OCI-LY7 (cell line): Measurements from ENCODE around the gene ZNF850. TPM values are rescaled to one million over a fixed set of nuclear protein-coding genes. Genes with fewer than 3 reads are reported as not detected.
A peak's percentile ranks its signal among the peaks of the same experiment; 100 is the strongest.

Experiments
- BruUV-seq: library from RNA; stranded (reverse); fragments of 400-500 nt; replicated peaks from 2 replicates; lab custom pipeline; 2021; lab: Mats Ljungman, UMichigan
- CTCF ChIA-PET: fragments of 300-600 bp; sonication (Branson Sonifier 250); formaldehyde crosslinking; loops from one replicate; lab custom pipeline; 2022; ENCODE audit warnings: antibody characterized with exemption; ENCODE audit not compliant: unreplicated experiment; lab: Charles Lee
- POLR2A ChIA-PET: fragments of 300-600 bp; sonication (Branson Sonifier 250); formaldehyde crosslinking; loops from one replicate; lab custom pipeline; 2022; ENCODE audit warnings: antibody characterized with exemption; lab: Charles Lee
- DNase-seq: peaks from one replicate; pipeline ENCODE4 v3.0.0-alpha.2; 2015; ENCODE audit warnings: low spot score
- H2AFZ ChIP-seq: fragments of 200-600 bp; sonication (generic), shearing (Covaris generic); 2 replicates; pipeline ENCODE4 v1.6.1; 2014; ENCODE audit warnings: mild to moderate bottlenecking, antibody characterized with exemption, low read length, moderate library complexity
- H3K27ac ChIP-seq: fragments of 200-600 bp; sonication (generic); 2 replicates; pipeline ENCODE4 v1.5.1; 2014; ENCODE audit warnings: mixed run types, low read depth, mild to moderate bottlenecking, moderate library complexity, low read length, inconsistent platforms; ENCODE audit not compliant: poor library complexity, severe bottlenecking
- H3K36me3 ChIP-seq: fragments of 200-600 bp; sonication (generic); 2 replicates; pipeline ENCODE4 v1.6.1; 2014; ENCODE audit warnings: mild to moderate bottlenecking, antibody characterized with exemption, low read length, moderate library complexity, mixed read lengths; ENCODE audit not compliant: insufficient read depth
- H3K4me1 ChIP-seq: fragments of 200-600 bp; sonication (generic); 2 replicates; pipeline ENCODE4 v1.5.1; 2014; ENCODE audit warnings: mild to moderate bottlenecking, low read length; ENCODE audit not compliant: insufficient read depth, poor library complexity, severe bottlenecking
- H3K4me2 ChIP-seq: fragments of 200-600 bp; sonication (generic); 2 replicates; pipeline ENCODE4 v1.6.1; 2014; ENCODE audit warnings: mild to moderate bottlenecking, low read length
- H3K4me3 ChIP-seq: fragments of 200-600 bp; sonication (generic); 2 replicates; pipeline ENCODE4 v1.5.1; 2014; ENCODE audit warnings: mild to moderate bottlenecking, low read depth, low read length; ENCODE audit not compliant: poor library complexity, severe bottlenecking
- H3K79me2 ChIP-seq: fragments of 200-600 bp; sonication (generic); 2 replicates; pipeline ENCODE4 v1.6.1; 2016; ENCODE audit warnings: low read depth, mild to moderate bottlenecking, low read length, moderate library complexity, mixed read lengths; ENCODE audit not compliant: insufficient read depth
- H3K9me2 ChIP-seq: fragments of 200-600 bp; sonication (generic); 2 replicates; pipeline ENCODE4 v1.6.1; 2016; ENCODE audit warnings: mild to moderate bottlenecking, low read length, mixed read lengths; ENCODE audit not compliant: insufficient read depth
- H3K9me3 ChIP-seq: fragments of 200-600 bp; sonication (generic); 2 replicates; pipeline ENCODE4 v1.6.1; 2014; ENCODE audit warnings: mild to moderate bottlenecking, mixed run types, low read length, mixed read lengths
- H4K20me1 ChIP-seq: fragments of 200-600 bp; sonication (generic); 2 replicates; pipeline ENCODE4 v1.6.1; 2014; ENCODE audit warnings: mild to moderate bottlenecking, antibody characterized with exemption, low read length, moderate library complexity, mixed read lengths; ENCODE audit not compliant: insufficient read depth
- EZH2phosphoT487 ChIP-seq: fragments of 200-600 bp; sonication (generic); IDR thresholded peaks from 2 replicates; pipeline ENCODE4 v1.6.1; 2018; ENCODE audit warnings: low read depth, borderline replicate concordance, mild to moderate bottlenecking, mixed run types, antibody characterized with exemption, low read length, moderate library complexity, mixed read lengths
- intact Hi-C: fragments of 100-400 bp; cut with micrococcal nuclease; formaldehyde crosslinking; loops from one replicate; pipeline ENCODE4 v1.10.0; 2022; ENCODE audit not compliant: unreplicated experiment
- total RNA-seq, 2 experiments: library from RNA; depleted of rRNA in 1 of 2; stranded (reverse); fragments of >200 nt in 1 of 2; shearing (Covaris generic) in 1 of 2; gene quantifications; 2 replicates each; pipeline ENCODE4 v1.2.3, GENCODE V29; 2014 to 2022
- TF ChIP-seq, protein P1 (sequence below): fragments of 200-600 bp; sonication (generic); conservative IDR thresholded peaks from 2 replicates; pipeline ENCODE4 v1.5.1; 2014; ENCODE audit warnings: mild to moderate bottlenecking, antibody characterized with exemption, low read length, moderate library complexity, mixed read lengths

ZNF850 gene
- total RNA-seq, 2 experiments from 2014 or later = 8.4 to 10.6 TPM

DNA sequence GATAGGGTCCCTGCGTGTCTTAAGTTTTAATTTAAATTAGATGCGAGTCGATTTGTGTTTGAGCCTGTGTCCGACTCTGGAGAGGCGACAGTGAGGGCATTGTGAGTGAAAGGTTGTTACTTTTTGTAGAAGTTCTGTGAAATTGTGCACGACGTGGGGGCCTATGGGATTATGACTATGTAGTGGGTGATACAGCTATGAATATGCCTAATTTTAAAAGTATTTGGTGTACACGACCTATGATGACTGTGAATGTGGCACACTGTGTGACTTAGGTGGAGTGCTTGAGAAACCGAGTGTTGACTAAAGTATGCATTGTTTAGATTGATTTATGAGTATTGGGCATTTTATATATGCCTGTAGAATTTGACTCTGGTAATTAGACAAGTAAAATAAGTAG lies 84.5 kb downstream of the ZNF850 start:
- H3K36me3 ChIP-seq = peaks cover 58% of the 10 kb centered on the region
- BruUV-seq = no TSS peak
- intact Hi-C loops = loop anchor here (5.0 to 10.0 kb wide), 3 partner anchors 116 to 527 kb away; partner anchors contain the start of genes ZNF260, ZNF383, ZNF529 and ZNF585B
- H3K4me2 ChIP-seq = peak overlapping the region; percentile 75
- H4K20me1 ChIP-seq = no peaks in the 10 kb centered on the region
- peaks cover 22% of the 10 kb centered on the region for H3K9me3 ChIP-seq
- POLR2A ChIA-PET = no interaction called here
- no peak for DNase-seq
- TF ChIP-seq, protein P1, sequence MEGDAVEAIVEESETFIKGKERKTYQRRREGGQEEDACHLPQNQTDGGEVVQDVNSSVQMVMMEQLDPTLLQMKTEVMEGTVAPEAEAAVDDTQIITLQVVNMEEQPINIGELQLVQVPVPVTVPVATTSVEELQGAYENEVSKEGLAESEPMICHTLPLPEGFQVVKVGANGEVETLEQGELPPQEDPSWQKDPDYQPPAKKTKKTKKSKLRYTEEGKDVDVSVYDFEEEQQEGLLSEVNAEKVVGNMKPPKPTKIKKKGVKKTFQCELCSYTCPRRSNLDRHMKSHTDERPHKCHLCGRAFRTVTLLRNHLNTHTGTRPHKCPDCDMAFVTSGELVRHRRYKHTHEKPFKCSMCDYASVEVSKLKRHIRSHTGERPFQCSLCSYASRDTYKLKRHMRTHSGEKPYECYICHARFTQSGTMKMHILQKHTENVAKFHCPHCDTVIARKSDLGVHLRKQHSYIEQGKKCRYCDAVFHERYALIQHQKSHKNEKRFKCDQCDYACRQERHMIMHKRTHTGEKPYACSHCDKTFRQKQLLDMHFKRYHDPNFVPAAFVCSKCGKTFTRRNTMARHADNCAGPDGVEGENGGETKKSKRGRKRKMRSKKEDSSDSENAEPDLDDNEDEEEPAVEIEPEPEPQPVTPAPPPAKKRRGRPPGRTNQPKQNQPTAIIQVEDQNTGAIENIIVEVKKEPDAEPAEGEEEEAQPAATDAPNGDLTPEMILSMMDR = no peak
- no peak for TF ChIP-seq EZH2phosphoT487
- peak overlapping the region; percentile 20; the same call in 1 of the 2 replicates for H2AFZ ChIP-seq
- peaks cover 12% of the 10 kb centered on the region for H3K4me1 ChIP-seq
- CTCF ChIA-PET = no interaction called here
- peak overlapping the region; percentile 32 for H3K27ac ChIP-seq
- H3K4me3 ChIP-seq = peak overlapping the region; percentile 80
- no peaks in the 10 kb centered on the region for H3K9me2 ChIP-seq
- peaks cover 14% of the 10 kb centered on the region for H3K79me2 ChIP-seq

DNA sequence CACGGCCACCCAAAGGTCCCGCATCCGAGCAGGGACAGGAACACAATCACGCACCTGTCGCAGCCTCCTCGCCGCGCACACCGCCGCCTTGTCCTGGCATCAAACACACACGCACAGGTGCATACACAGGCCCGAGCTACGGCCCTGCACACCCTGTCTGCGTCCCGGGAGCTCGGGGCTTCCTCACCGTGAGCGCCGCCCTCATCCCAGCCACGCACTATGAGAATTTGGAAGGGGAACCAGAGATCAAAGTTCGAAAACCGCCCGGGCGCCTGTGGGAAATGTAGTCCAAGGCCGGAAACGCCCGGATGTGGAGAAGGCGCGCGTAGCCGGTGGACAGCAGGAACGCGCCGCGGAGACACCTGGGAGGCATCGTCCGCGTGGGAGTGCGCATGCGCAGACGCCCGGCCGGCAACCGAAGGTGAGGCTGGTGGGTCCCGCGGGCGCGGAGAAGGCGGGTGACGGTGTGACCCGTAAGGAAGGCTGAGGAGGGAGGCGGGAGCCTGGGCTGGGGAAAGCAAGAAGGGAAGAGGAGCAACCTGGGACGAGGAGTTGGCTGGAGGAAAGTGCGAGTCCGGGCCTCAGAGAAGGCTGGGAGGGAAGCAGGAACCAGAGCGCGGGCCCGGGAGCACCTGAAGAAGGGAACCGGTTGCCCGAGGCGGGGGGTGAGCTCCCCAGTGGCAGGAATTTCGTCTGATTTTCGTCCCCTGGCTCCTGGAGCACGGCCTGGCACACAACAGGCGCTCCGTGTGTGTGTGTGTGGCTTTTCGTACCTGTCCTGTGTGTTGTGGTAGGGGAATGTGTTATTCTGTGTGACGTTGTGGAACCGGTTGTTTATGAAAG lies 85.2 kb downstream of the ZNF850 start, which contains the start of gene ZNF567:
Gene ZNF567 (plus strand): TSS at position 399 of the 843 bp plus-strand sequence. CDS start 7,256 bp downstream, outside the sequence.
- peaks cover 52% of the 10 kb centered on the region for H3K36me3 ChIP-seq
- no peaks in the 10 kb centered on the region for H3K9me2 ChIP-seq
- peak within 1 kb of the TSS; percentile 80 for H3K4me3 ChIP-seq
- ChIA-PET CTCF (no interaction called here), POLR2A (interaction anchor here (2.2 kb wide), 1 partner anchor 473 kb away, joined by 5 read pairs; the partner anchor contains the start of genes ZNF146 and ZNF565)
- intact Hi-C loops = loop anchor here (2.0 to 10.0 kb wide), 4 partner anchors 85 to 527 kb away; partner anchors contain the start of genes ZNF260, ZNF383, ZNF529 and ZNF585B
- H3K27ac ChIP-seq = peak within 1 kb of the TSS; percentile 32
- peaks cover 22% of the 10 kb centered on the region for H3K9me3 ChIP-seq
- H3K79me2 ChIP-seq = peaks cover 14% of the 10 kb centered on the region
- TSS peak; percentile 28 for BruUV-seq
- H3K4me1 ChIP-seq = peaks cover 12% of the 10 kb centered on the region
- H3K4me2 ChIP-seq = peak within 1 kb of the TSS; percentile 86
- TF ChIP-seq, protein P1 = no peak
- TF ChIP-seq EZH2phosphoT487 = no peak
- H2AFZ ChIP-seq = peak within 1 kb of the TSS; percentile 78; the same call in 1 of the 2 replicates
- H4K20me1 ChIP-seq = no peaks in the 10 kb centered on the region
- DNase-seq = peak; percentile 98
